ENCODE results near the gene NFIA. TPM values are rescaled to one million over a fixed set of nuclear protein-coding genes. Genes with fewer than 3 reads are reported as not detected.
A peak's percentile ranks its signal among the peaks of the same experiment; 100 is the strongest.

Gene NFIA
- total and polyA plus RNA-seq, 2 of the 13 experiments (the other 11 are each of a cell fraction or from before 2014, with no cell fraction given): 14.7 to 28.5 TPM

GRCh38 chr1:61271412-61271789 is 189.0 kb downstream of the NFIA start:
- no peaks in the 10 kb centered on the region for H3K36me3 ChIP-seq (replicated peaks in 1 of 2; ENCODE audit: control insufficient read depth in 1 of 2, insufficient read depth in 2 of 2, low read length in 2 of 2)
- TF ChIP-seq, protein P1, sequence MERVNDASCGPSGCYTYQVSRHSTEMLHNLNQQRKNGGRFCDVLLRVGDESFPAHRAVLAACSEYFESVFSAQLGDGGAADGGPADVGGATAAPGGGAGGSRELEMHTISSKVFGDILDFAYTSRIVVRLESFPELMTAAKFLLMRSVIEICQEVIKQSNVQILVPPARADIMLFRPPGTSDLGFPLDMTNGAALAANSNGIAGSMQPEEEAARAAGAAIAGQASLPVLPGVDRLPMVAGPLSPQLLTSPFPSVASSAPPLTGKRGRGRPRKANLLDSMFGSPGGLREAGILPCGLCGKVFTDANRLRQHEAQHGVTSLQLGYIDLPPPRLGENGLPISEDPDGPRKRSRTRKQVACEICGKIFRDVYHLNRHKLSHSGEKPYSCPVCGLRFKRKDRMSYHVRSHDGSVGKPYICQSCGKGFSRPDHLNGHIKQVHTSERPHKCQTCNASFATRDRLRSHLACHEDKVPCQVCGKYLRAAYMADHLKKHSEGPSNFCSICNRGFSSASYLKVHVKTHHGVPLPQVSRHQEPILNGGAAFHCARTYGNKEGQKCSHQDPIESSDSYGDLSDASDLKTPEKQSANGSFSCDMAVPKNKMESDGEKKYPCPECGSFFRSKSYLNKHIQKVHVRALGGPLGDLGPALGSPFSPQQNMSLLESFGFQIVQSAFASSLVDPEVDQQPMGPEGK (CRISPR knock-in tag; IDR thresholded peaks at IDR 0.05): 0 out of 2 replicates have a peak, but pooled peaks have one; percentile 15
- TF ChIP-seq SALL1 (CRISPR knock-in tag; IDR thresholded peaks at IDR 0.05) (peak; percentile 45), ZBTB38 (CRISPR knock-in tag; IDR thresholded peaks at IDR 0.05) (peak; percentile 61; the same call in 1 of the 2 replicates), ZNF263 (CRISPR knock-in tag; IDR thresholded peaks at IDR 0.05) (no peak), RBM22 (optimal IDR thresholded peaks at IDR 0.05; ENCODE audit: low read length) (peak; percentile 63), ZNF646 (CRISPR knock-in tag; IDR thresholded peaks at IDR 0.05) (no peak), GATAD2A (CRISPR knock-in tag; IDR thresholded peaks at IDR 0.05) (0 out of 2 replicates have a peak, but pooled peaks have one; percentile 6), SAP130 (CRISPR knock-in tag; IDR thresholded peaks at IDR 0.05; ENCODE audit: low read depth) (peak; percentile 7; the same call in 1 of the 2 replicates), TEAD3 (CRISPR knock-in tag; optimal IDR thresholded peaks at IDR 0.05; ENCODE audit: borderline replicate concordance) (peak; percentile 5)
- TF ChIP-seq, protein P2, sequence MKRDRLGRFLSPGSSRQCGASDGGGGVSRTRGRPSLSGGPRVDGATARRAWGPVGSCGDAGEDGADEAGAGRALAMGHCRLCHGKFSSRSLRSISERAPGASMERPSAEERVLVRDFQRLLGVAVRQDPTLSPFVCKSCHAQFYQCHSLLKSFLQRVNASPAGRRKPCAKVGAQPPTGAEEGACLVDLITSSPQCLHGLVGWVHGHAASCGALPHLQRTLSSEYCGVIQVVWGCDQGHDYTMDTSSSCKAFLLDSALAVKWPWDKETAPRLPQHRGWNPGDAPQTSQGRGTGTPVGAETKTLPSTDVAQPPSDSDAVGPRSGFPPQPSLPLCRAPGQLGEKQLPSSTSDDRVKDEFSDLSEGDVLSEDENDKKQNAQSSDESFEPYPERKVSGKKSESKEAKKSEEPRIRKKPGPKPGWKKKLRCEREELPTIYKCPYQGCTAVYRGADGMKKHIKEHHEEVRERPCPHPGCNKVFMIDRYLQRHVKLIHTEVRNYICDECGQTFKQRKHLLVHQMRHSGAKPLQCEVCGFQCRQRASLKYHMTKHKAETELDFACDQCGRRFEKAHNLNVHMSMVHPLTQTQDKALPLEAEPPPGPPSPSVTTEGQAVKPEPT (CRISPR knock-in tag; IDR thresholded peaks at IDR 0.05; ENCODE audit: low read depth): no peak
- FAIRE-seq (no peak), ATAC-seq (no peak), DNase-seq (ENCODE audit: low spot score) (no peak)
- H2AFZ ChIP-seq (ENCODE audit: low read length): no peak overlapping the region
- peaks cover 55% of the 10 kb centered on the region for H3K4me1 ChIP-seq (ENCODE audit: insufficient read depth, low read length)
- H3K27ac ChIP-seq (ENCODE audit: extremely low read length, insufficient read depth, low read length): peak overlapping the region; percentile 17
- ChIA-PET POLR2A (interaction anchor here (1.1 to 1.5 kb wide), 2 partner anchors 48 to 189 kb away, joined by 3 read pairs; partner anchors contain the start of gene NFIA), CTCF (ENCODE audit: low intra/inter-chr PET ratio, low total read pairs) (no interaction called here)
- peaks cover 75% of the 10 kb centered on the region for H3K79me2 ChIP-seq (ENCODE audit: insufficient read depth, low read length)
- H3K4me2 ChIP-seq (ENCODE audit: low read depth, low read length): 0 out of 2 replicates have a peak overlapping the region, but pooled peaks have one; percentile 6
- H4K20me1 ChIP-seq (ENCODE audit: insufficient read depth, low read length): no peaks in the 10 kb centered on the region
- 95% methylated on average over 5 of the region's 5 CpGs for WGBS (ENCODE audit: low lambda C conversion rate)
- H3K27me3 ChIP-seq (ENCODE audit: control insufficient read depth in 1 of 2, insufficient read depth in 2 of 2, low read length in 2 of 2): no peaks in the 10 kb centered on the region
- no peak overlapping the region for H3K4me3 ChIP-seq (replicated peaks in 1 of 3; ENCODE audit: insufficient read depth in 1 of 3, low read depth in 2 of 3, low read length in 3 of 3)
- H3K9ac ChIP-seq (ENCODE audit: insufficient read depth, low read depth, low read length): no peak overlapping the region
- H3K9me3 ChIP-seq (ENCODE audit: low read length): no peaks in the 10 kb centered on the region
- intact Hi-C loops (cut with micrococcal nuclease; ENCODE audit: unreplicated experiment) (no loop called here), in situ Hi-C loops (cut with HindIII; ENCODE audit: extremely low pct_ligation_motif_present, low pct_unique_long_range_greater_than_20kb) (no loop called here)
- no TSS peak for BruUV-seq (replicated peaks)
